ENCODE measurements around the gene DPP6.

GRCh38 chr7:154650275-154650674, 598.1 kb downstream of the DPP6 start:
- TF ChIP-seq EZH2 (IDR thresholded peaks at IDR 0.05; ENCODE audit: borderline replicate concordance) (no peak), CTCF (IDR thresholded peaks at IDR 0.05; ENCODE audit: poor library complexity) (no peak)
